ENCODE results near the gene CPNE8. TPM values are rescaled to one million over a fixed set of nuclear protein-coding genes. Genes with fewer than 3 reads are reported as not detected.

CPNE8 gene
- total RNA-seq, 3 donors from 2014 or later = 11.3 to 29.8 (median 28.3) TPM

GRCh38 chr12:38878986-38879385, 26.4 kb downstream of the CPNE8 start:
- intact Hi-C loops (cut with DNase I; ENCODE audit: low total_unique reads) = loop anchor here (10.0 kb wide), 1 partner anchor 486 kb away; no protein-coding TSS in a partner anchor
- no peak for TF ChIP-seq POLR2AphosphoS5 (IDR thresholded peaks at IDR 0.05)
- no peak for TF ChIP-seq CTCF (IDR thresholded peaks at IDR 0.05)
- no peak for TF ChIP-seq POLR2A (IDR thresholded peaks at IDR 0.05)
- H3K4me3 ChIP-seq = no peak overlapping the region
- no peak overlapping the region for H3K27ac ChIP-seq
- DNase-seq (ENCODE audit: low spot score in 2 of 2) = no peak
- no peaks in the 10 kb centered on the region for H3K36me3 ChIP-seq
- H3K4me1 ChIP-seq = no peaks in the 10 kb centered on the region
- no peaks in the 10 kb centered on the region for H3K27me3 ChIP-seq
- H3K9me3 ChIP-seq = peaks cover 0 to 3% of the 10 kb centered on the region in 2 donors

GRCh38 chr12:38878333-38878705, 27.1 kb downstream of the CPNE8 start:
- no peak overlapping the region for H3K27ac ChIP-seq
- no peaks in the 10 kb centered on the region for H3K36me3 ChIP-seq
- TF ChIP-seq POLR2A (IDR thresholded peaks at IDR 0.05) (no peak), POLR2AphosphoS5 (IDR thresholded peaks at IDR 0.05) (no peak), CTCF (IDR thresholded peaks at IDR 0.05) (no peak)
- no peaks in the 10 kb centered on the region for H3K4me1 ChIP-seq
- intact Hi-C loops (cut with DNase I; ENCODE audit: low total_unique reads) = loop anchor here (10.0 kb wide), 1 partner anchor 486 kb away; no protein-coding TSS in a partner anchor
- H3K4me3 ChIP-seq = no peak overlapping the region
- no peaks in the 10 kb centered on the region for H3K27me3 ChIP-seq
- peaks cover 0 to 3% of the 10 kb centered on the region in 2 donors for H3K9me3 ChIP-seq
- no peak for DNase-seq (ENCODE audit: low spot score in 2 of 2)

- Histone ChIP-seq H3K4me1 (no peaks in the 10 kb centered on the region), H3K9me3 (peaks cover 0 to 3% of the 10 kb centered on the region in 2 donors), H3K36me3 (no peaks in the 10 kb centered on the region), H3K4me3 (no peak overlapping the region), H3K27ac (no peak overlapping the region), H3K27me3 (no peaks in the 10 kb centered on the region)
- intact Hi-C loops (cut with DNase I; ENCODE audit: low total_unique reads) = loop anchor here (10.0 kb wide), 1 partner anchor 489 kb away; no protein-coding TSS in a partner anchor
- no peak for DNase-seq (ENCODE audit: low spot score in 2 of 2)
- no peak for TF ChIP-seq POLR2AphosphoS5 (IDR thresholded peaks at IDR 0.05)
- no peak for TF ChIP-seq POLR2A (IDR thresholded peaks at IDR 0.05)
- no peak for TF ChIP-seq CTCF (IDR thresholded peaks at IDR 0.05)
Observed at GRCh38 chr12:38875586-38876228, 29.7 kb downstream of the CPNE8 start.

DNA sequence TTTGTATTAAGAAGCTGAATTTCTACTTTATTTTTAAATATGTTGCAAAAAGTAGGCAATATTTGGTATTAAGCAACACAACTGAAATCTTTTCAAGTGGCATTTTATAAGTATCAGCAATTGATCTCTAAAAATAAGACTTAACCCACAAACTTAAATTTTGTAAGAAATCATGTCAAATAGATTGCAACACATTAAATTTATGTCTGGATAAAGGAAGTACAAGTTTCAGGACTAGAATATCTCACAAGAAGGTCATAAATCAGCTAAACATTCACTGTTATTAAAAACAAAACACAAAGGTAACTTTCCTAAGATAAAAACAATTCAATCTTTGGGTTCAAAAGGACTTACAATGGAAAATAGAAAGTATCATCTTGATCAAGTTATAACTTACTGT, 32.8 kb downstream of the CPNE8 start:
- DNase-seq (ENCODE audit: low spot score in 2 of 2) = no peak
- TF ChIP-seq POLR2AphosphoS5 (IDR thresholded peaks at IDR 0.05) (no peak), POLR2A (IDR thresholded peaks at IDR 0.05) (no peak), CTCF (IDR thresholded peaks at IDR 0.05) (no peak)
- Histone ChIP-seq H3K4me3 (no peak overlapping the region), H3K36me3 (no peaks in the 10 kb centered on the region), H3K27me3 (no peaks in the 10 kb centered on the region), H3K27ac (no peak overlapping the region), H3K9me3 (no peaks in the 10 kb centered on the region), H3K4me1 (no peaks in the 10 kb centered on the region)
- intact Hi-C loops (cut with DNase I; ENCODE audit: low total_unique reads) = loop anchor here (10.0 kb wide), 1 partner anchor 492 kb away; no protein-coding TSS in a partner anchor

DNA sequence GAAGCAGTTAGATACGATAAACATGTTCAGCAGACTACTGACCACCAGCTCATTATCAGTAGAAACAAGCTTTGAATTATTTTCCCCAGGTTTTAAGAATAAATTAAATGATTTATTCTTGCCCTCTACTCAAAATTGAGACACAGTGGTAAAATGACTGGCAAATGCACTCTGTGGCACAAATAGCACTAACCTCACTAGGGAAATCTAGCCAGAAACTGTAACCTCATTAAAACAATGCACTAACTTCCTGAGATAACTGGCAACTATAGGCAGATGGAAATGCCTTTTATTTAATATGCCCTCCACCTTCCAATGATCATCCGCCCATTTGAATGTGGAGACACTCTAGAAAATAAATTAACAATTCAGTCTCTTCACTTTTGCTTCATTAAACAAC, 33.2 kb downstream of the CPNE8 start:
- no peaks in the 10 kb centered on the region for H3K27me3 ChIP-seq
- no peaks in the 10 kb centered on the region for H3K4me1 ChIP-seq
- no peaks in the 10 kb centered on the region for H3K36me3 ChIP-seq
- TF ChIP-seq POLR2AphosphoS5 (IDR thresholded peaks at IDR 0.05) = no peak
- no peak for TF ChIP-seq POLR2A (IDR thresholded peaks at IDR 0.05)
- TF ChIP-seq CTCF (IDR thresholded peaks at IDR 0.05) = no peak
- H3K9me3 ChIP-seq = no peaks in the 10 kb centered on the region
- H3K4me3 ChIP-seq = no peak overlapping the region
- H3K27ac ChIP-seq = no peak overlapping the region
- intact Hi-C loops (cut with DNase I; ENCODE audit: low total_unique reads) = loop anchor here (10.0 kb wide), 1 partner anchor 493 kb away; no protein-coding TSS in a partner anchor
- no peak for DNase-seq (ENCODE audit: low spot score in 2 of 2)
